ENCODE data around the gene ARHGEF12.

GRCh38 chr11:120342678-120343077, 6.5 kb downstream of the ARHGEF12 start:
- TF ChIP-seq, protein P1, sequence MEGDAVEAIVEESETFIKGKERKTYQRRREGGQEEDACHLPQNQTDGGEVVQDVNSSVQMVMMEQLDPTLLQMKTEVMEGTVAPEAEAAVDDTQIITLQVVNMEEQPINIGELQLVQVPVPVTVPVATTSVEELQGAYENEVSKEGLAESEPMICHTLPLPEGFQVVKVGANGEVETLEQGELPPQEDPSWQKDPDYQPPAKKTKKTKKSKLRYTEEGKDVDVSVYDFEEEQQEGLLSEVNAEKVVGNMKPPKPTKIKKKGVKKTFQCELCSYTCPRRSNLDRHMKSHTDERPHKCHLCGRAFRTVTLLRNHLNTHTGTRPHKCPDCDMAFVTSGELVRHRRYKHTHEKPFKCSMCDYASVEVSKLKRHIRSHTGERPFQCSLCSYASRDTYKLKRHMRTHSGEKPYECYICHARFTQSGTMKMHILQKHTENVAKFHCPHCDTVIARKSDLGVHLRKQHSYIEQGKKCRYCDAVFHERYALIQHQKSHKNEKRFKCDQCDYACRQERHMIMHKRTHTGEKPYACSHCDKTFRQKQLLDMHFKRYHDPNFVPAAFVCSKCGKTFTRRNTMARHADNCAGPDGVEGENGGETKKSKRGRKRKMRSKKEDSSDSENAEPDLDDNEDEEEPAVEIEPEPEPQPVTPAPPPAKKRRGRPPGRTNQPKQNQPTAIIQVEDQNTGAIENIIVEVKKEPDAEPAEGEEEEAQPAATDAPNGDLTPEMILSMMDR (conservative IDR thresholded peaks at IDR 0.05; ENCODE audit: low read depth, low read length): no peak
- TF ChIP-seq EZH2 (IDR thresholded peaks at IDR 0.05; ENCODE audit: low read length, unreplicated experiment) (no peak), EZH2phosphoT487 (IDR thresholded peaks at IDR 0.05; ENCODE audit: borderline replicate concordance, low read length) (no peak)
